ENCODE data around the gene ZNF76. TPM values are rescaled to one million over a fixed set of nuclear protein-coding genes. Genes with fewer than 3 reads are reported as not detected.

Gene ZNF76
- total RNA-seq, 1 donor from 2014 or later: 21.6 TPM

GRCh38 chr6:35236223-35236622, 23.3 kb upstream of the ZNF76 start:
- no peak for DNase-seq (ENCODE audit: low read depth, low spot score)

GRCh38 chr6:35237476-35237875, 22.1 kb upstream of the ZNF76 start:
- DNase-seq (ENCODE audit: low read depth, low spot score): no peak

GRCh38 chr6:35238843-35239289, 20.7 kb upstream of the ZNF76 start:
- DNase-seq (ENCODE audit: low read depth, low spot score): peak; percentile 80

GRCh38 chr6:35239581-35239980, 20.0 kb upstream of the ZNF76 start:
- no peak for DNase-seq (ENCODE audit: low read depth, low spot score)

- no peak for DNase-seq (ENCODE audit: low read depth, low spot score)
Observed at GRCh38 chr6:35240838-35241801, 18.4 kb upstream of the ZNF76 start.

GRCh38 chr6:35242486-35242885, 17.0 kb upstream of the ZNF76 start:
- DNase-seq (ENCODE audit: low read depth, low spot score): no peak

- no peak for DNase-seq (ENCODE audit: low read depth, low spot score)
Observed at GRCh38 chr6:35242906-35243305, 16.6 kb upstream of the ZNF76 start.

GRCh38 chr6:35243386-35243958, 16.1 kb upstream of the ZNF76 start:
- DNase-seq (ENCODE audit: low read depth, low spot score): no peak

- no peak for DNase-seq (ENCODE audit: low read depth, low spot score)
Observed at GRCh38 chr6:35244551-35244950, 15.0 kb upstream of the ZNF76 start.

GRCh38 chr6:35247642-35248231, 11.8 kb upstream of the ZNF76 start:
- DNase-seq (ENCODE audit: low read depth, low spot score): no peak

- no peak for DNase-seq (ENCODE audit: low read depth, low spot score)
Observed at GRCh38 chr6:35248300-35248699, 11.2 kb upstream of the ZNF76 start.

- no peak for DNase-seq (ENCODE audit: low read depth, low spot score)
Observed at GRCh38 chr6:35248965-35249364, 10.6 kb upstream of the ZNF76 start.

GRCh38 chr6:35251949-35252348, 7.6 kb upstream of the ZNF76 start:
- no peak for DNase-seq (ENCODE audit: low read depth, low spot score)

GRCh38 chr6:35253249-35253648, 6.3 kb upstream of the ZNF76 start:
- no peak for DNase-seq (ENCODE audit: low read depth, low spot score)

GRCh38 chr6:35258336-35258735, 1.2 kb upstream of the ZNF76 start:
- no peak for DNase-seq (ENCODE audit: low read depth, low spot score)

GRCh38 chr6:35258858-35259193, 709 bp upstream of the ZNF76 start:
- DNase-seq (ENCODE audit: low read depth, low spot score): no peak

GRCh38 chr6:35259948-35260590, 534 bp downstream of the ZNF76 start:
- DNase-seq (ENCODE audit: low read depth, low spot score): no peak

GRCh38 chr6:35260591-35261570, 1.3 kb downstream of the ZNF76 start:
- no peak for DNase-seq (ENCODE audit: low read depth, low spot score)

GRCh38 chr6:35262596-35262995, 3.1 kb downstream of the ZNF76 start:
- no peak for DNase-seq (ENCODE audit: low read depth, low spot score)

GRCh38 chr6:35264550-35265274, 5.2 kb downstream of the ZNF76 start:
- no peak for DNase-seq (ENCODE audit: low read depth, low spot score)

Data from pulmonary artery endothelial cell (primary cell).